ENCODE measurements around the gene ST3GAL5. TPM values are rescaled to one million over a fixed set of nuclear protein-coding genes. Genes with fewer than 3 reads are reported as not detected.

ST3GAL5 gene
- total RNA-seq, 1 donor from 2014 or later, result 46.5 TPM

- TF ChIP-seq CTCF (IDR thresholded peaks at IDR 0.05; ENCODE audit: partially characterized antibody, unreplicated experiment), result no peak
- DNase-seq, result no peak
- no peaks in the 10 kb centered on the region for H3K27me3 Mint-ChIP-seq (ENCODE audit: unreplicated experiment)
- no peaks in the 10 kb centered on the region for H3K36me3 Mint-ChIP-seq (ENCODE audit: unreplicated experiment)
- H3K27ac Mint-ChIP-seq (ENCODE audit: unreplicated experiment), result no peak overlapping the region
- peaks cover 5% of the 10 kb centered on the region for H3K4me1 Mint-ChIP-seq (ENCODE audit: low read depth, unreplicated experiment)
- no peak overlapping the region for H3K4me3 Mint-ChIP-seq (ENCODE audit: unreplicated experiment)
- no peaks in the 10 kb centered on the region for H3K9me3 Mint-ChIP-seq (ENCODE audit: unreplicated experiment)
Measured at GRCh38 chr2:85865539-85866164, 23.1 kb downstream of the ST3GAL5 start.

- Mint-ChIP-seq H3K27me3 (ENCODE audit: unreplicated experiment) (no peaks in the 10 kb centered on the region), H3K27ac (ENCODE audit: unreplicated experiment) (no peak overlapping the region), H3K9me3 (ENCODE audit: unreplicated experiment) (no peaks in the 10 kb centered on the region), H3K36me3 (ENCODE audit: unreplicated experiment) (no peaks in the 10 kb centered on the region), H3K4me3 (ENCODE audit: unreplicated experiment) (no peak overlapping the region), H3K4me1 (ENCODE audit: low read depth, unreplicated experiment) (peaks cover 5% of the 10 kb centered on the region)
- no peak for TF ChIP-seq CTCF (IDR thresholded peaks at IDR 0.05; ENCODE audit: partially characterized antibody, unreplicated experiment)
- DNase-seq, result no peak
Measured at GRCh38 chr2:85864654-85865053, 24.1 kb downstream of the ST3GAL5 start.

GRCh38 chr2:85862426-85862825 is 26.4 kb downstream of the ST3GAL5 start:
- Mint-ChIP-seq H3K4me1 (ENCODE audit: low read depth, unreplicated experiment) (peaks cover 5% of the 10 kb centered on the region), H3K27ac (ENCODE audit: unreplicated experiment) (no peak overlapping the region), H3K4me3 (ENCODE audit: unreplicated experiment) (no peak overlapping the region), H3K27me3 (ENCODE audit: unreplicated experiment) (no peaks in the 10 kb centered on the region), H3K36me3 (ENCODE audit: unreplicated experiment) (peaks cover 5% of the 10 kb centered on the region), H3K9me3 (ENCODE audit: unreplicated experiment) (no peaks in the 10 kb centered on the region)
- no peak for DNase-seq
- TF ChIP-seq CTCF (IDR thresholded peaks at IDR 0.05; ENCODE audit: partially characterized antibody, unreplicated experiment), result no peak

GRCh38 chr2:85861650-85862049 is 27.1 kb downstream of the ST3GAL5 start:
- Mint-ChIP-seq H3K27me3 (ENCODE audit: unreplicated experiment) (no peaks in the 10 kb centered on the region), H3K36me3 (ENCODE audit: unreplicated experiment) (peaks cover 5% of the 10 kb centered on the region), H3K4me1 (ENCODE audit: low read depth, unreplicated experiment) (peaks cover 5% of the 10 kb centered on the region), H3K9me3 (ENCODE audit: unreplicated experiment) (no peaks in the 10 kb centered on the region), H3K4me3 (ENCODE audit: unreplicated experiment) (no peak overlapping the region), H3K27ac (ENCODE audit: unreplicated experiment) (no peak overlapping the region)
- no peak for DNase-seq
- no peak for TF ChIP-seq CTCF (IDR thresholded peaks at IDR 0.05; ENCODE audit: partially characterized antibody, unreplicated experiment)

DNA sequence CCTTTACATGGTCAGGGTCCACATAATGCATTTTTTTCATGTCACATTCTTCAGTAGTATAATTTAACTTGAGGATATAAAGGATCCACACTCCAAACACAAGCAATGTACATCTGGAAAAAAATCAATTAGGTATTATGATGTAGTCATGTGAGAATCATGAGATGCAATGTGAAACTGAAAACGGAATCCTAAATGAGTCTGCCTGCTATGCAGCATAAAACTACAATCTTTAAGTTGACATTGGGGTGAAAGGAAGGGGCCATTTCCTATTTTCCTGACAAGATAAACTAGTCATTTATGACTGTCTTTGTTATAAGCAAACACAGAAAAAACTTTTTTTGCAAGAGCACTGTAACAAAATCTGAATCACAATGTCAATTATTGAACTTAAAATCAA is 27.6 kb downstream of the ST3GAL5 start:
- no peak for TF ChIP-seq CTCF (IDR thresholded peaks at IDR 0.05; ENCODE audit: partially characterized antibody, unreplicated experiment)
- Mint-ChIP-seq H3K9me3 (ENCODE audit: unreplicated experiment) (no peaks in the 10 kb centered on the region), H3K4me3 (ENCODE audit: unreplicated experiment) (no peak overlapping the region), H3K4me1 (ENCODE audit: low read depth, unreplicated experiment) (peaks cover 5% of the 10 kb centered on the region), H3K36me3 (ENCODE audit: unreplicated experiment) (peaks cover 5% of the 10 kb centered on the region), H3K27me3 (ENCODE audit: unreplicated experiment) (no peaks in the 10 kb centered on the region), H3K27ac (ENCODE audit: unreplicated experiment) (no peak overlapping the region)
- DNase-seq, result no peak

All from glutamatergic neuron (in vitro differentiated cells).